HEK293 (cell line): ENCODE measurements around the gene ACOT7.

ENCODE experiments used
- CTCF ChIA-PET: fragments of 350-600 bp; formaldehyde crosslinking; extraction: SDS; loops from one replicate; lab custom pipeline; 2021; ENCODE audit warnings: antibody characterized with exemption; lab: Yijun Ruan, JAX
- POLR2A ChIA-PET: fragments of 300-600 bp; formaldehyde crosslinking; extraction: SDS; loops from one replicate; lab custom pipeline; 2020; ENCODE audit warnings: antibody characterized with exemption, inconsistent platforms; lab: Yijun Ruan, JAX
- H3K27ac ChIP-seq: fragments of 200-500 bp; sonication (Bioruptor generic); 2 replicates; pipeline ENCODE4 v1.5.1; 2014; ENCODE audit warnings: low read depth, low read length, control low read depth, inconsistent platforms; ENCODE audit errors: extremely low read depth
- H3K36me3 ChIP-seq, 2 experiments: fragments of 200-500 bp in 1 of 2; sonication (Bioruptor generic) in 1 of 2; 1 replicate in 1 of 2; 2 replicates in 1 of 2; pipeline ENCODE4 v1.5.1; 2014 to 2017; ENCODE audit warnings: inconsistent platforms in 2 of 2, low read length in 2 of 2; ENCODE audit not compliant: control insufficient read depth in 2 of 2, insufficient read depth in 1 of 2
- H3K4me1 ChIP-seq: fragments of 200-500 bp; sonication (Bioruptor generic); 2 replicates; pipeline ENCODE4 v1.5.1; 2014; ENCODE audit warnings: mild to moderate bottlenecking, low read length, inconsistent platforms; ENCODE audit not compliant: control insufficient read depth, insufficient read depth
- H3K4me3 ChIP-seq: 2 replicates; pipeline ENCODE4 v1.5.1; 2011; ENCODE audit warnings: low read depth, mild to moderate bottlenecking, control low read depth, low read length, moderate library complexity
- H3K9me3 ChIP-seq: fragments of 200-500 bp; sonication (Bioruptor generic); 2 replicates; pipeline ENCODE4 v1.5.1; 2014; ENCODE audit warnings: low read depth, low read length, inconsistent platforms; ENCODE audit not compliant: control insufficient read depth, insufficient read depth
- KLF7 ChIP-seq: fragments of 450-650 bp; formaldehyde crosslinking; IDR thresholded peaks from 2 replicates; pipeline ENCODE4 v1.5.1; 2016; ENCODE audit warnings: missing biosample characterization, missing genetic modification characterization, borderline replicate concordance
- PRDM2 ChIP-seq: fragments of 450-650 bp; formaldehyde crosslinking; IDR thresholded peaks from 2 replicates; pipeline ENCODE4 v1.5.1; 2016; ENCODE audit warnings: missing biosample characterization, missing genetic modification characterization, borderline replicate concordance
- YY1 ChIP-seq: fragments of 450-650 bp; formaldehyde crosslinking; IDR thresholded peaks from 2 replicates; pipeline ENCODE4 v1.5.1; 2018; ENCODE audit warnings: missing biosample characterization, missing genetic modification characterization
- ZBTB21 ChIP-seq: fragments of 450-650 bp; formaldehyde crosslinking; IDR thresholded peaks from 2 replicates; pipeline ENCODE4 v1.5.1; 2017; ENCODE audit warnings: missing biosample characterization, missing genetic modification characterization
- ZEB2 ChIP-seq: fragments of 450-650 bp; formaldehyde crosslinking; IDR thresholded peaks from 2 replicates; pipeline ENCODE4 v1.5.1; 2016; ENCODE audit warnings: missing biosample characterization, missing genetic modification characterization
- ZFHX2 ChIP-seq: fragments of 450-650 bp; formaldehyde crosslinking; conservative IDR thresholded peaks from 2 replicates; pipeline ENCODE4 v1.5.1; 2016; ENCODE audit warnings: missing biosample characterization, missing genetic modification characterization
- ZNF223 ChIP-seq: fragments of 450-650 bp; formaldehyde crosslinking; IDR thresholded peaks from 2 replicates; pipeline ENCODE4 v1.5.1; 2016; ENCODE audit warnings: missing biosample characterization, missing genetic modification characterization
- ZNF23 ChIP-seq: fragments of 450-650 bp; formaldehyde crosslinking; IDR thresholded peaks from 2 replicates; pipeline ENCODE4 v1.5.1; 2016; ENCODE audit warnings: missing biosample characterization, missing genetic modification characterization, borderline replicate concordance
- ZNF362 ChIP-seq: fragments of 450-650 bp; formaldehyde crosslinking; IDR thresholded peaks from 2 replicates; pipeline ENCODE4 v1.5.1; 2016; ENCODE audit warnings: missing biosample characterization, missing genetic modification characterization
- ZNF416 ChIP-seq: fragments of 450-650 bp; formaldehyde crosslinking; IDR thresholded peaks from 2 replicates; pipeline ENCODE4 v1.5.1; 2016; ENCODE audit warnings: missing biosample characterization, missing genetic modification characterization
- ZNF426 ChIP-seq: fragments of 450-650 bp; formaldehyde crosslinking; IDR thresholded peaks from 2 replicates; pipeline ENCODE4 v1.5.1; 2017; ENCODE audit warnings: missing biosample characterization, missing genetic modification characterization, mild to moderate bottlenecking, inconsistent platforms, moderate library complexity
- ZNF488 ChIP-seq: fragments of 450-650 bp; formaldehyde crosslinking; IDR thresholded peaks from 2 replicates; pipeline ENCODE4 v1.5.1; 2016; ENCODE audit warnings: missing biosample characterization, missing genetic modification characterization
- ZNF514 ChIP-seq: fragments of 450-650 bp; formaldehyde crosslinking; IDR thresholded peaks from 2 replicates; pipeline ENCODE4 v1.5.1; 2016; ENCODE audit warnings: missing biosample characterization, missing genetic modification characterization
- ZNF548 ChIP-seq: fragments of 450-650 bp; formaldehyde crosslinking; IDR thresholded peaks from 2 replicates; pipeline ENCODE4 v1.5.1; 2016; ENCODE audit warnings: missing biosample characterization, missing genetic modification characterization
- ZNF555 ChIP-seq: fragments of 450-650 bp; formaldehyde crosslinking; conservative IDR thresholded peaks from 2 replicates; pipeline ENCODE4 v1.5.1; 2017; ENCODE audit warnings: missing biosample characterization, mild to moderate bottlenecking, missing genetic modification characterization, inconsistent platforms
- ZNF629 ChIP-seq: fragments of 450-650 bp; formaldehyde crosslinking; IDR thresholded peaks from 2 replicates; pipeline ENCODE4 v1.5.1; 2017; ENCODE audit warnings: missing biosample characterization, missing genetic modification characterization
- ZNF76 ChIP-seq: fragments of 450-650 bp; formaldehyde crosslinking; IDR thresholded peaks from 2 replicates; pipeline ENCODE4; 2016; ENCODE audit warnings: low read depth, missing biosample characterization, missing genetic modification characterization, borderline replicate concordance
- ZNF776 ChIP-seq: fragments of 450-650 bp; formaldehyde crosslinking; IDR thresholded peaks from 2 replicates; pipeline ENCODE4 v1.5.0; 2017; ENCODE audit warnings: missing biosample characterization, missing genetic modification characterization, borderline replicate concordance
- ZNF785 ChIP-seq: fragments of 450-650 bp; formaldehyde crosslinking; IDR thresholded peaks from 2 replicates; pipeline ENCODE4 v1.5.1; 2016; ENCODE audit warnings: missing biosample characterization, missing genetic modification characterization
- ZNF792 ChIP-seq: fragments of 450-650 bp; formaldehyde crosslinking; IDR thresholded peaks from 2 replicates; pipeline ENCODE4 v1.5.1; 2016; ENCODE audit warnings: missing biosample characterization, missing genetic modification characterization
- ZNF843 ChIP-seq: fragments of 450-650 bp; formaldehyde crosslinking; IDR thresholded peaks from 2 replicates; pipeline ENCODE4 v1.5.1; 2016; ENCODE audit warnings: missing biosample characterization, missing genetic modification characterization
- ZSCAN16 ChIP-seq: fragments of 450-650 bp; formaldehyde crosslinking; IDR thresholded peaks from 2 replicates; pipeline ENCODE4 v1.5.1; 2016; ENCODE audit warnings: missing biosample characterization, missing genetic modification characterization
- TF ChIP-seq, protein P1 (sequence below): fragments of 450-650 bp; formaldehyde crosslinking; IDR thresholded peaks from 2 replicates; pipeline ENCODE4 v1.5.1; 2016; ENCODE audit warnings: missing biosample characterization, missing genetic modification characterization

ACOT7 gene

GRCh38 chr1:6248161-6248776 lies 145.3 kb downstream of the ACOT7 start:
- Histone ChIP-seq H3K4me1 (no peaks in the 10 kb centered on the region), H3K27ac (no peak overlapping the region), H3K9me3 (no peaks in the 10 kb centered on the region), H3K4me3 (no peak overlapping the region), H3K36me3 (no peaks in the 10 kb centered on the region)
- TF ChIP-seq KLF7 (tag by site-specific recombination) (no peak), ZNF514 (tag by site-specific recombination) (no peak), ZFHX2 (tag by site-specific recombination) (no peak), ZNF23 (tag by site-specific recombination) (no peak), ZNF843 (tag by site-specific recombination) (no peak), ZNF555 (tag by site-specific recombination) (no peak), ZNF223 (tag by site-specific recombination) (no peak)
- ChIA-PET CTCF (interaction anchor here (0.6 to 9.2 kb wide), 13 partner anchors 8 to 236 kb away, joined by 3 to 181 read pairs (median 14); no protein-coding TSS in a partner anchor), POLR2A (no interaction called here)

DNA sequence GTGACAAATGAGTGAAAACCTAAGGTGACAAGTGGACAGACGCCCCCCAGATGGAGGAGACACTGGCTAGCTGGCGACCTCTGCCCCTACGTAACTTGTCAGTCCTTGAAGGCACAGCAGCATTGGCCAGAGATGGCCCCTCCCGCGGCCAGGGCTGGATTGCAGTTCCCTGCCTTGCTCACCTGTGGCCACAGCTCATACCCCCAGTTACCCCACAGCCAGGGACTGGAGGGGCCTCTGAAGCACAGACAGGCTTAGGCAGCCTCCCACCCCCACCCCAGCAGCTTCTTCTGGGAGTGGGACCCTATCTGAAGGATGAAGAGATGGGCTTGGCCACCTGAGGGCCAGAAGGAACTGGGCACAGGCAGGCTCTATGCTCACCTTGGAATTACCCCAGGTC lies 145.9 kb downstream of the ACOT7 start:
- H3K4me1 ChIP-seq, result no peaks in the 10 kb centered on the region
- no peak overlapping the region for H3K4me3 ChIP-seq
- ChIA-PET POLR2A (no interaction called here), CTCF (interaction anchor here (0.6 to 9.2 kb wide), 39 partner anchors 8 to 288 kb away, joined by 3 to 181 read pairs (median 5); partner anchors contain the start of gene RNF207)
- no peaks in the 10 kb centered on the region for H3K9me3 ChIP-seq
- H3K27ac ChIP-seq, result no peak overlapping the region
- H3K36me3 ChIP-seq, result no peaks in the 10 kb centered on the region
- TF ChIP-seq ZNF792 (tag by site-specific recombination), result no peak
- no peak for TF ChIP-seq ZNF548 (tag by site-specific recombination)
- TF ChIP-seq ZNF776 (tag by site-specific recombination), result no peak
- TF ChIP-seq ZNF76 (tag by site-specific recombination), result no peak
- TF ChIP-seq ZBTB21 (tag by site-specific recombination), result no peak
- no peak for TF ChIP-seq ZNF362 (tag by site-specific recombination)
- no peak for TF ChIP-seq ZNF785
- no peak for TF ChIP-seq ZSCAN16 (tag by site-specific recombination)
- TF ChIP-seq ZNF223 (tag by site-specific recombination), result no peak
- no peak for TF ChIP-seq ZNF629
- no peak for TF ChIP-seq PRDM2 (tag by site-specific recombination)
- TF ChIP-seq ZNF426 (tag by site-specific recombination), result no peak
- no peak for TF ChIP-seq ZNF488 (tag by site-specific recombination)
- TF ChIP-seq, protein P1, sequence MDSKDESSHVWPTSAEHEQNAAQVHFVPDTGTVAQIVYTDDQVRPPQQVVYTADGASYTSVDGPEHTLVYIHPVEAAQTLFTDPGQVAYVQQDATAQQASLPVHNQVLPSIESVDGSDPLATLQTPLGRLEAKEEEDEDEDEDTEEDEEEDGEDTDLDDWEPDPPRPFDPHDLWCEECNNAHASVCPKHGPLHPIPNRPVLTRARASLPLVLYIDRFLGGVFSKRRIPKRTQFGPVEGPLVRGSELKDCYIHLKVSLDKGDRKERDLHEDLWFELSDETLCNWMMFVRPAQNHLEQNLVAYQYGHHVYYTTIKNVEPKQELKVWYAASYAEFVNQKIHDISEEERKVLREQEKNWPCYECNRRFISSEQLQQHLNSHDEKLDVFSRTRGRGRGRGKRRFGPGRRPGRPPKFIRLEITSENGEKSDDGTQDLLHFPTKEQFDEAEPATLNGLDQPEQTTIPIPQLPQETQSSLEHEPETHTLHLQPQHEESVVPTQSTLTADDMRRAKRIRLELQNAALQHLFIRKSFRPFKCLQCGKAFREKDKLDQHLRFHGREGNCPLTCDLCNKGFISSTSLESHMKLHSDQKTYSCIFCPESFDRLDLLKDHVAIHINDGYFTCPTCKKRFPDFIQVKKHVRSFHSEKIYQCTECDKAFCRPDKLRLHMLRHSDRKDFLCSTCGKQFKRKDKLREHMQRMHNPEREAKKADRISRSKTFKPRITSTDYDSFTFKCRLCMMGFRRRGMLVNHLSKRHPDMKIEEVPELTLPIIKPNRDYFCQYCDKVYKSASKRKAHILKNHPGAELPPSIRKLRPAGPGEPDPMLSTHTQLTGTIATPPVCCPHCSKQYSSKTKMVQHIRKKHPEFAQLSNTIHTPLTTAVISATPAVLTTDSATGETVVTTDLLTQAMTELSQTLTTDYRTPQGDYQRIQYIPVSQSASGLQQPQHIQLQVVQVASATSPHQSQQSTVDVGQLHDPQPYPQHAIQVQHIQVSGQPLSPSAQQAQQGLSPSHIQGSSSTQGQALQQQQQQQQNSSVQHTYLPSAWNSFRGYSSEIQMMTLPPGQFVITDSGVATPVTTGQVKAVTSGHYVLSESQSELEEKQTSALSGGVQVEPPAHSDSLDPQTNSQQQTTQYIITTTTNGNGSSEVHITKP (tag by site-specific recombination), result no peak
- TF ChIP-seq YY1, result no peak
- no peak for TF ChIP-seq ZNF416 (tag by site-specific recombination)
- no peak for TF ChIP-seq ZEB2 (tag by site-specific recombination)
